Mucosa of descending colon (tissue), 3 donors: ENCODE measurements around the gene TAOK1. TPM values are rescaled to one million over a fixed set of nuclear protein-coding genes. Genes with fewer than 3 reads are reported as not detected.

Source experiments
- ATAC-seq: fragments of 200-7000 bp; cut with Tn5 transposase; one replicate; pipeline ENCODE4 v1.9.1; 2020; ENCODE audit warnings: mild to moderate bottlenecking, moderate library complexity
- DNase-seq, 3 donors: peaks; one replicate each; pipeline ENCODE4 v3.0.0-alpha.2; 2020
- H3K36me3 ChIP-seq: fragments of 200-600 bp; one replicate; pipeline ENCODE4 v1.8.0; 2021; ENCODE audit warnings: low read depth, mild to moderate bottlenecking
- H3K4me1 ChIP-seq: fragments of 200-600 bp; one replicate; pipeline ENCODE4 v1.8.0; 2021; ENCODE audit warnings: low read depth, mild to moderate bottlenecking
- H3K4me3 ChIP-seq: fragments of 200-600 bp; one replicate; pipeline ENCODE4 v1.8.0; 2021; ENCODE audit warnings: mild to moderate bottlenecking
- H3K9me3 ChIP-seq: fragments of 200-600 bp; one replicate; pipeline ENCODE4 v1.8.0; 2021; ENCODE audit warnings: mild to moderate bottlenecking
- CTCF ChIP-seq: fragments of 200-600 bp; IDR thresholded peaks from one replicate; pipeline ENCODE4 v1.8.0; 2022; ENCODE audit warnings: antibody characterized with exemption, mild to moderate bottlenecking
- intact Hi-C, 2 donors: fragments of 100-400 bp; cut with DNase I in 1 of 2; cut with micrococcal nuclease in 1 of 2; formaldehyde crosslinking; loops; one replicate each; pipeline versions ENCODE4 v1.11.0 to v1.11.1; 2022; cut with DNase I, micrococcal nuclease
- total RNA-seq, 3 donors: library from RNA; stranded (reverse); fragmentation: NEBNext Ultra II Directional in 2 of 3; extraction: Animal tissue kit (Norgen Biotek cat#: 25700) in 2 of 3; gene quantifications; one replicate each; pipeline versions ENCODE4 v1.2.1 to v1.2.4, GENCODE V29; 2021 to 2023
- donor health status: DM: no; HTN: no; CAD: no; lungs with moderate emphysema.
- donor health status: DM: no; HTN: no; CAD: no.
- donor health status: DM: no; HTN: yes; CAD: no.

Gene TAOK1
- total RNA-seq, 3 donors from 2014 or later = 50.0 to 76.3 (median 52.1) TPM

GRCh38 chr17:29383686-29384085 is 6.5 kb upstream of the TAOK1 start:
- intact Hi-C loops = no loop called here
- H3K4me1 ChIP-seq = peaks cover 14% of the 10 kb centered on the region
- no peaks in the 10 kb centered on the region for H3K9me3 ChIP-seq
- H3K36me3 ChIP-seq = no peaks in the 10 kb centered on the region
- ATAC-seq = peak; percentile 46
- DNase-seq = peak in 1 of 3 donors; percentile 33
- no peak overlapping the region for H3K4me3 ChIP-seq
- TF ChIP-seq CTCF = no peak

DNA sequence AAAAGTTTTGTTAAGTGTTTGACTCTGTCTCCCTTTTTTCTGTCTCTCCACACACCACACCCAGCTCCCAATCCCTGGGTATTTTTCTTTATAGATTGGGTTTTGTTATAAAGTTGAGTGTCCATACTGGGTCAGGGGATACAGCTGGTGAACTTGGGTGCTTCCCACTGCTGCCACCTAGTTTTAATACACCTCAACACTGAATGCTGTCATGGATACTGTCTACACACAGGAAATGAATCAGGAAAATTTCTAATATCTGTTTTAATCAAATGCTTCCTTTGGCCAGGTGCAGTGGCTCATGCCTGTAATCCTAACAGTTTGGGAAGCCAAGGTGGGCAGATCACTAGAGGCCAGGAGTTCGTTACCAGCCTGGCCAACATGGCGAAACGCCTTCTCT is 5.3 kb upstream of the TAOK1 start:
- intact Hi-C loops = no loop called here
- H3K9me3 ChIP-seq = no peaks in the 10 kb centered on the region
- ATAC-seq = no peak

DNA sequence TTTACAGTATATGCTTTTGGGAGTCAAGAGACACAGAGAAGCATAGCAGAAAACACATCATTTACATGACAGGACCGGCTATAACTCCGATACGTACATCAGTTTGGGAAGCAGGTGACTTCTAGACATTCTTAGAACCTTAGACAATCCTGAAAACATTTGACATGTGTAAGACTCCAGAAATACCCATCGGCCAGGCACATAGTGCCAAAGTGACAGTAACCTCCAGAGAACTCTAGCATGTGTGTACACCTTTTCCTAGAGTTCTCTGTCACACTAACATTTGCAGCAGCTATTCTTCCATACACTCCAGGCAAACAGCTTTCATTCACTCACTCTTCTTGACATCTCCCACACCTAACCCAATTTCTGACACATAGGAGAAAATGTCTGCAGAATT is 3.4 kb upstream of the TAOK1 start:
- H3K4me1 ChIP-seq = peaks cover 9% of the 10 kb centered on the region
- ATAC-seq (no peak), DNase-seq (no peak)
- no peak overlapping the region for H3K4me3 ChIP-seq
- H3K36me3 ChIP-seq = no peaks in the 10 kb centered on the region
- no peak for TF ChIP-seq CTCF
- no peaks in the 10 kb centered on the region for H3K9me3 ChIP-seq
- intact Hi-C loops = no loop called here

More for the DNA sequence above, 5.3 kb upstream of the TAOK1 start:
- DNase-seq = no peak
- H3K36me3 ChIP-seq = no peaks in the 10 kb centered on the region
- no peak for TF ChIP-seq CTCF
- H3K4me3 ChIP-seq = no peak overlapping the region
- peaks cover 10% of the 10 kb centered on the region for H3K4me1 ChIP-seq

DNA sequence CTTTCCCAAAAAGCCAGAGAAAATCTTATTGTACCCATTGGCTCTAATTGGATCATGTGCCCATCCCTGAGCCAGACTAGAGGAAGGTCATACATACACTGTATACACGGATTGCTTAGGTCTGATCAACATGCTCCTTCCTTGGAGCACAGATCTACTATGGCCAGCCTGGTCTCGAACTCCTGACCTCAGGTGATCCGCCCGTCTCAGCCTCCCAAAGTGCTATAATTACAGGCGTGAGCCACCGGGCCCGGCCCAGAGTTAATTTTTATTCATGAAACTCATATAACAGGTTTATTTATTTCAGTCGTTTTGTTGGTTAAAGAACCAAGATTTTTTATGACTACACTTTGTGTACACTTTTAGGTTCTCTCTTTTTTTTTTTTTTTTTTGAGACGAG is 1.2 kb upstream of the TAOK1 start:
- no peaks in the 10 kb centered on the region for H3K9me3 ChIP-seq
- H3K4me1 ChIP-seq = peaks cover 14% of the 10 kb centered on the region
- no peak overlapping the region for H3K4me3 ChIP-seq
- peak; percentile 26 for ATAC-seq
- H3K36me3 ChIP-seq = no peaks in the 10 kb centered on the region
- TF ChIP-seq CTCF = no peak
- peak; percentile 62 to 68 (median 64) for DNase-seq
- intact Hi-C loops = no loop called here

- TF ChIP-seq CTCF = no peak
- Histone ChIP-seq H3K36me3 (no peaks in the 10 kb centered on the region), H3K4me1 (peaks cover 17% of the 10 kb centered on the region), H3K9me3 (no peaks in the 10 kb centered on the region), H3K4me3 (peak overlapping the region; percentile 95)
- peak; percentile 27 to 62 (median 59) for DNase-seq
- peak; percentile 32 for ATAC-seq
- intact Hi-C loops = no loop called here
Measured at GRCh38 chr17:29390851-29391631, 878 bp downstream of the TAOK1 start.
